H9 (cell line): ENCODE data around the gene ACR. TPM values are rescaled to one million over a fixed set of nuclear protein-coding genes. Genes with fewer than 3 reads are reported as not detected.
A peak's percentile ranks its signal among the peaks of the same experiment; 100 is the strongest.

Experiments used
- DNase-seq: peaks from one replicate; pipeline ENCODE4 v3.0.0-alpha.2; 2017
- H2AFZ ChIP-seq: one replicate; pipeline ENCODE4 v1.6.1; 2013; ENCODE audit warnings: mild to moderate bottlenecking, low read length, control low read depth, moderate library complexity
- H2AK5ac ChIP-seq: 2 replicates; pipeline ENCODE4 v1.6.1; 2013; ENCODE audit warnings: low read length, control low read depth, mixed read lengths; ENCODE audit not compliant: insufficient read length
- H2BK120ac ChIP-seq: one replicate; pipeline ENCODE4 v1.6.1; 2013; ENCODE audit warnings: low read depth, mild to moderate bottlenecking, low read length, control low read depth, inconsistent platforms; ENCODE audit not compliant: poor library complexity, severe bottlenecking
- H2BK12ac ChIP-seq: 2 replicates; pipeline ENCODE4 v1.6.1; 2013; ENCODE audit warnings: low read length, control low read depth, mixed read lengths, low read depth; ENCODE audit not compliant: insufficient read length
- H2BK15ac ChIP-seq: 2 replicates; pipeline ENCODE4 v1.6.1; 2013; ENCODE audit warnings: low read depth, low read length, control low read depth
- H2BK20ac ChIP-seq: one replicate; pipeline ENCODE4 v1.6.1; 2013; ENCODE audit warnings: low read depth, mild to moderate bottlenecking, low read length, control low read depth, inconsistent platforms; ENCODE audit not compliant: poor library complexity, severe bottlenecking
- H2BK5ac ChIP-seq: 2 replicates; pipeline ENCODE4 v1.6.1; 2013; ENCODE audit warnings: low read length, control low read depth, mixed read lengths; ENCODE audit not compliant: insufficient read length
- H3K14ac ChIP-seq: 2 replicates; pipeline ENCODE4 v1.6.1; 2013; ENCODE audit warnings: low read length, control low read depth; ENCODE audit not compliant: insufficient read depth
- H3K18ac ChIP-seq: 2 replicates; pipeline ENCODE4 v1.6.1; 2013; ENCODE audit warnings: low read depth, mild to moderate bottlenecking, mixed read lengths, low read length, control low read depth; ENCODE audit not compliant: insufficient read length
- H3K23ac ChIP-seq: 2 replicates; pipeline ENCODE4 v1.6.1; 2013; ENCODE audit warnings: low read length, control low read depth, mixed read lengths, low read depth; ENCODE audit not compliant: insufficient read length
- H3K23me2 ChIP-seq: 2 replicates; pipeline ENCODE4 v1.6.1; 2013; ENCODE audit warnings: low read depth, mild to moderate bottlenecking, mixed read lengths, low read length, control low read depth; ENCODE audit not compliant: insufficient read length, poor library complexity, severe bottlenecking
- H3K27ac ChIP-seq: 2 replicates; pipeline ENCODE4 v1.5.1; 2013; ENCODE audit warnings: low read length, control low read depth, mixed read lengths, low read depth; ENCODE audit not compliant: insufficient read length
- H3K27me3 ChIP-seq: 2 replicates; pipeline ENCODE4 v1.6.1; 2013; ENCODE audit warnings: low read length, control low read depth, inconsistent platforms; ENCODE audit not compliant: insufficient read depth
- H3K4ac ChIP-seq: 2 replicates; pipeline ENCODE4 v1.6.1; 2013; ENCODE audit warnings: low read depth, mild to moderate bottlenecking, control low read depth, inconsistent platforms, low read length, moderate library complexity
- H3K4me1 ChIP-seq: 2 replicates; pipeline ENCODE4 v1.6.1; 2013; ENCODE audit warnings: low read length, control low read depth, inconsistent platforms; ENCODE audit not compliant: insufficient read depth
- H3K4me2 ChIP-seq: 2 replicates; pipeline ENCODE4 v1.6.1; 2013; ENCODE audit warnings: low read length, control low read depth, mixed read lengths; ENCODE audit not compliant: insufficient read length, insufficient read depth
- H3K56ac ChIP-seq: 2 replicates; pipeline ENCODE4 v1.6.1; 2013; ENCODE audit warnings: low read depth, mild to moderate bottlenecking, mixed read lengths, low read length, control low read depth; ENCODE audit not compliant: insufficient read length
- H3K79me1 ChIP-seq: 2 replicates; pipeline ENCODE4 v1.6.1; 2013; ENCODE audit warnings: low read depth, mild to moderate bottlenecking, moderate library complexity, low read length, control low read depth, inconsistent platforms; ENCODE audit not compliant: insufficient read depth, poor library complexity, severe bottlenecking
- H3K79me2 ChIP-seq: 2 replicates; pipeline ENCODE4 v1.6.1; 2013; ENCODE audit warnings: low read length, control low read depth, inconsistent platforms; ENCODE audit not compliant: insufficient read depth
- H3K9ac ChIP-seq: 2 replicates; pipeline ENCODE4 v1.6.1; 2013; ENCODE audit warnings: low read length, control low read depth, mixed read lengths; ENCODE audit not compliant: insufficient read length; ENCODE audit errors: extremely low read depth
- H3K9me3 ChIP-seq: one replicate; pipeline ENCODE4 v1.6.1; 2013; ENCODE audit warnings: low read depth, low read length, inconsistent platforms; ENCODE audit not compliant: control insufficient read depth
- H3T11ph ChIP-seq: one replicate; pipeline ENCODE4 v1.6.1; 2013; ENCODE audit warnings: mild to moderate bottlenecking, low read length, control low read depth, inconsistent platforms
- H4K20me1 ChIP-seq: one replicate; pipeline ENCODE4 v1.6.1; 2013; ENCODE audit not compliant: control insufficient read depth, insufficient read length, insufficient read depth
- H4K5ac ChIP-seq: 2 replicates; pipeline ENCODE4 v1.6.1; 2013; ENCODE audit warnings: low read depth, mild to moderate bottlenecking, mixed read lengths, low read length, control low read depth; ENCODE audit not compliant: insufficient read length
- H4K8ac ChIP-seq: replicated peaks from 2 replicates; pipeline ENCODE4 v1.6.1; 2013; ENCODE audit warnings: low read length, control low read depth, mixed read lengths, low read depth; ENCODE audit not compliant: insufficient read length
- H4K91ac ChIP-seq: 2 replicates; pipeline ENCODE4 v1.6.1; 2013; ENCODE audit warnings: low read depth, mild to moderate bottlenecking, moderate library complexity, mixed read lengths, low read length, control low read depth; ENCODE audit not compliant: insufficient read length
- H3K27ac Mint-ChIP-seq, 3 experiments: 2 replicates in 2 of 3; 3 replicates in 1 of 3; pipeline ENCODE4 v1.8.0; 2020 to 2021; ENCODE audit warnings: mixed read lengths in 3 of 3, mild to moderate bottlenecking in 1 of 3, moderate library complexity in 1 of 3
- H3K27me3 Mint-ChIP-seq: 2 replicates; pipeline ENCODE4 v1.8.0; 2021; ENCODE audit warnings: low read depth, mild to moderate bottlenecking, moderate library complexity, mixed read lengths
- H3K36me3 Mint-ChIP-seq, 3 experiments: 2 replicates in 2 of 3; 3 replicates in 1 of 3; pipeline ENCODE4 v1.8.0; 2020 to 2021; ENCODE audit warnings: low read depth in 3 of 3, mixed read lengths in 3 of 3; ENCODE audit not compliant: insufficient read depth in 1 of 3
- H3K4me1 Mint-ChIP-seq, 2 experiments: 2 replicates each; pipeline ENCODE4 v1.8.0; 2020; ENCODE audit warnings: mixed read lengths in 2 of 2
- H3K4me3 Mint-ChIP-seq, 2 experiments: 2 replicates in 1 of 2; 3 replicates in 1 of 2; pipeline ENCODE4 v1.8.0; 2020 to 2021; ENCODE audit warnings: mild to moderate bottlenecking in 2 of 2, mixed read lengths in 2 of 2, moderate library complexity in 1 of 2
- H3K9me3 Mint-ChIP-seq, 2 experiments: 2 replicates in 1 of 2; 3 replicates in 1 of 2; pipeline ENCODE4 v1.8.0; 2020; ENCODE audit warnings: mild to moderate bottlenecking in 2 of 2, mixed read lengths in 2 of 2, moderate library complexity in 1 of 2
- WGBS: extraction: QIAGEN DNeasy Blood & Tissue Kit; methylation state at CpG from one replicate; pipeline ENCODE4 v1.1.7; 2013; ENCODE audit warnings: missing lambda C conversion rate, low lambda C conversion rate, mixed read lengths; ENCODE audit not compliant: insufficient read length; ENCODE audit errors: extremely low coverage; 5-methylcytosine and 5-hydroxymethylcytosine counted together
- total RNA-seq: library from RNA; stranded (reverse); gene quantifications from 2 replicates; pipeline ENCODE4 v1.2.1, GENCODE V29; 2021
- TF ChIP-seq, protein P1 (sequence below): fragments of 200-600 bp; sonication (generic); conservative IDR thresholded peaks from 3 replicates; pipeline ENCODE4 v1.8.0; 2021; ENCODE audit warnings: antibody characterized with exemption, mild to moderate bottlenecking

Gene ACR
- total RNA-seq, 1 experiment from 2014 or later = 0.35 TPM

DNA sequence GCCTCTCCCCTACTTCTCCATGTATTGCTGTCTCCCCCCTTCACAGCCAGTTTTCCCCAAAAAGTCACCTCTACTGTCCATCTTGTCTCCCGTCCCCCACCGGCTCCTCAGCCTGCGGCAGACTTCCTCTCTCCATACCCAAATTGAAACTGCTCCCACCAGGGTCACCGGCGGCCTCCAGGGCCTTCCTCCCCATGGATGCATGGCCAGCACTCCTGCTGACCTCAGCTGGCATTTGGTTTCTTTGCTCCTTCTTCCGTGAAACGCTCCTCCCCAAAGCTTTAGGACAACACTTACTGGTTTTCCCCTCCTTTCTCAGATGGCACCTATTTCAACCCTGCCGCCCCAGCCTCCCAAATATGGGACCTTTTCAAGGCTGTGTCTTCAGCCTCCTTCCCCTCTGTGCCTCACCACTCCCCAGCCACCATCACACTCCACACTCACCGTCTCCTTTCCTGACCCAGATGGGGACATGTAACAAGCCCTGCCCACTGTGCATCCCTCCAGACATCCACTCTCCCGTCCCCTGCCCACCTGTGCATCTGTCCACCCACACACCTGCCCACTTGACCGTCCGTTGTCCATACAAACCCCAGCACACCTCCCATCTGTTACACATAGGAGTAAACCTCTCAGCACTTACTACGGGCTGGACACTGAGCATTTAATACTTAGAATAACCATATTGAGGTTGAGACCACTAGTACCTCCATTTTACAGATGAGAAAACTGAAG is 21.5 kb upstream of the ACR start:
- H3K4ac ChIP-seq = no peak overlapping the region
- no peak overlapping the region for H2BK120ac ChIP-seq
- H3K18ac ChIP-seq = no peak overlapping the region
- no peak overlapping the region for H2BK20ac ChIP-seq
- no peak overlapping the region for H4K5ac ChIP-seq
- H3K4me1 ChIP-seq = no peaks in the 10 kb centered on the region
- Mint-ChIP-seq H3K27me3 (peaks cover 52% of the 10 kb centered on the region), H3K9me3 (no peaks in the 10 kb centered on the region; a peak in 1 of 5 replicates), H3K27ac (peak overlapping the region in 1 of 3 experiments; percentile 28; a peak in 2 of 7 replicates), H3K36me3 (peaks cover 0 to 4% (median 0%) of the 10 kb centered on the region in 3 experiments; a peak in 2 of 7 replicates), H3K4me1 (peaks cover 0 to 5% of the 10 kb centered on the region in 2 experiments; a peak in 1 of 4 replicates), H3K4me3 (no peak overlapping the region; a peak in 1 of 5 replicates)
- no peak overlapping the region for H3K9ac ChIP-seq
- H3K27ac ChIP-seq = no peak overlapping the region
- H2AFZ ChIP-seq = no peak overlapping the region
- H3K56ac ChIP-seq = no peak overlapping the region
- H2BK12ac ChIP-seq = no peak overlapping the region
- no CpG with 5 or more reads among the region's 13 CpGs for WGBS
- H4K91ac ChIP-seq = no peak overlapping the region
- H3K23ac ChIP-seq = no peak overlapping the region
- no peaks in the 10 kb centered on the region for H3K79me2 ChIP-seq
- H3T11ph ChIP-seq = no peak overlapping the region
- no peak overlapping the region for H2BK5ac ChIP-seq
- H2AK5ac ChIP-seq = no peak overlapping the region
- H4K8ac ChIP-seq = no peak overlapping the region
- no peaks in the 10 kb centered on the region for H4K20me1 ChIP-seq
- H3K4me2 ChIP-seq = no peak overlapping the region
- H3K23me2 ChIP-seq = peaks cover 9% of the 10 kb centered on the region
- no peak overlapping the region for H2BK15ac ChIP-seq
- no peak for DNase-seq
- H3K14ac ChIP-seq = no peak overlapping the region
- no peaks in the 10 kb centered on the region for H3K79me1 ChIP-seq
- peaks cover 27% of the 10 kb centered on the region; the same call in 1 of the 2 replicates for H3K27me3 ChIP-seq
- no peaks in the 10 kb centered on the region for H3K9me3 ChIP-seq
- TF ChIP-seq, protein P1, sequence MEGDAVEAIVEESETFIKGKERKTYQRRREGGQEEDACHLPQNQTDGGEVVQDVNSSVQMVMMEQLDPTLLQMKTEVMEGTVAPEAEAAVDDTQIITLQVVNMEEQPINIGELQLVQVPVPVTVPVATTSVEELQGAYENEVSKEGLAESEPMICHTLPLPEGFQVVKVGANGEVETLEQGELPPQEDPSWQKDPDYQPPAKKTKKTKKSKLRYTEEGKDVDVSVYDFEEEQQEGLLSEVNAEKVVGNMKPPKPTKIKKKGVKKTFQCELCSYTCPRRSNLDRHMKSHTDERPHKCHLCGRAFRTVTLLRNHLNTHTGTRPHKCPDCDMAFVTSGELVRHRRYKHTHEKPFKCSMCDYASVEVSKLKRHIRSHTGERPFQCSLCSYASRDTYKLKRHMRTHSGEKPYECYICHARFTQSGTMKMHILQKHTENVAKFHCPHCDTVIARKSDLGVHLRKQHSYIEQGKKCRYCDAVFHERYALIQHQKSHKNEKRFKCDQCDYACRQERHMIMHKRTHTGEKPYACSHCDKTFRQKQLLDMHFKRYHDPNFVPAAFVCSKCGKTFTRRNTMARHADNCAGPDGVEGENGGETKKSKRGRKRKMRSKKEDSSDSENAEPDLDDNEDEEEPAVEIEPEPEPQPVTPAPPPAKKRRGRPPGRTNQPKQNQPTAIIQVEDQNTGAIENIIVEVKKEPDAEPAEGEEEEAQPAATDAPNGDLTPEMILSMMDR = no peak
